ENCODE data around the gene INSRR. TPM values are rescaled to one million over a fixed set of nuclear protein-coding genes. Genes with fewer than 3 reads are reported as not detected.

INSRR gene
- total RNA-seq, 2 donors from 2014 or later, result not detected

- Histone ChIP-seq H3K36me3 (no peaks in the 10 kb centered on the region), H3K9me3 (no peaks in the 10 kb centered on the region), H3K9ac (ENCODE audit: low read depth in 2 of 2, low read length in 2 of 2) (peak overlapping the region in 1 of 2 donors; percentile 54), H3K27ac (peak overlapping the region; percentile 46), H3K27me3 (no peaks in the 10 kb centered on the region), H3K4me1 (peaks cover 6% of the 10 kb centered on the region), H3K4me3 (no peak overlapping the region)
- intact Hi-C loops (cut with DNase I), result no loop called here
- no peak for DNase-seq
- no peak for TF ChIP-seq CTCF (IDR thresholded peaks at IDR 0.05)
These were observed 43.5 kb downstream of the INSRR start for GRCh38 chr1:156815307-156815826.

DNA sequence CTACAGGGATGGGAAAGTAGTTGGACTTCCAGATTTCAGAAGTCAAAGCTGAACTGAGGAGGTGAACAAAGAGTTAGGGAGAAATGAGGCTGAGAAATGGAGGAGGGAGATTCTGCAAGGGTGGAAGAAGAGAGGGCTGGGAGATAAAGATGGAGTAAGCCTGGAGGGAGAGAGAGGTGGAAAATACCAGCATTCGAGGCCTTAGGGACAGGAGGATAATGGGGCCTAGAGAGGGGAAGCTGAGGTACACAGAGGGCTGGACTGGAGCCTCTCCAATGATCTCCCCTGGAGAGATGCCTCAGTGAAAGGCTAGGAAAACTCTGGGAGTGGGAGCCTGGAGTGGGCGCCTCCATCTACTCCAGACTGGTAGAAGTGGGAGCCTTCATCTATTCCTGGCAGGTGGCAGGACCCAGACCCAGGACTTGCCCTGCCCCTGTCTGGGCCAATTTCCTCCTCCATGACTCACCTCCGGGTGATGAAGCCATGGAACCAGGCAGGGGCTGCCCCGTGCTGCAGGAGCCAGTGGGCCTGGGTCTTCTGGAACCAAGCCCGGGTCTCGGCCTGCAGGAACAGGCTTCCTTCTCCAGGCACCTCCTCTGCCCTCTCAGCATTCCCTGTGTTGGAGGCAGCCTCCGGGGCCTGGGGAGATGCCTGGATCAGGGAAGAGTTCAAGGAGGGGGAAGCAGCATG lies 44.2 kb downstream of the INSRR start:
- DNase-seq, result no peak
- Histone ChIP-seq H3K4me3 (peak overlapping the region; percentile 36), H3K27me3 (no peaks in the 10 kb centered on the region), H3K4me1 (peaks cover 6% of the 10 kb centered on the region), H3K36me3 (no peaks in the 10 kb centered on the region), H3K9ac (ENCODE audit: low read depth in 2 of 2, low read length in 2 of 2) (peak overlapping the region; percentile 46 to 54), H3K27ac (peak overlapping the region; percentile 46), H3K9me3 (no peaks in the 10 kb centered on the region)
- intact Hi-C loops (cut with DNase I), result no loop called here
- TF ChIP-seq CTCF (IDR thresholded peaks at IDR 0.05), result no peak

GRCh38 chr1:156813750-156814570 lies 45.0 kb downstream of the INSRR start:
- Histone ChIP-seq H3K4me1 (peaks cover 6% of the 10 kb centered on the region), H3K9ac (ENCODE audit: low read depth in 2 of 2, low read length in 2 of 2) (peak overlapping the region; percentile 46 to 70), H3K27me3 (no peaks in the 10 kb centered on the region), H3K27ac (no peak overlapping the region), H3K36me3 (no peaks in the 10 kb centered on the region), H3K4me3 (peak overlapping the region; percentile 36), H3K9me3 (no peaks in the 10 kb centered on the region)
- peak; percentile 59 for TF ChIP-seq CTCF (IDR thresholded peaks at IDR 0.05)
- peak; percentile 82 for DNase-seq
- intact Hi-C loops (cut with DNase I), result no loop called here

GRCh38 chr1:156813298-156813697 lies 45.6 kb downstream of the INSRR start:
- H3K36me3 ChIP-seq, result no peaks in the 10 kb centered on the region
- H3K4me3 ChIP-seq, result peak overlapping the region; percentile 36
- peaks cover 6% of the 10 kb centered on the region for H3K4me1 ChIP-seq
- intact Hi-C loops (cut with DNase I), result no loop called here
- no peak for TF ChIP-seq CTCF (IDR thresholded peaks at IDR 0.05)
- no peak overlapping the region for H3K27ac ChIP-seq
- DNase-seq, result no peak
- H3K27me3 ChIP-seq, result no peaks in the 10 kb centered on the region
- no peaks in the 10 kb centered on the region for H3K9me3 ChIP-seq
- peak overlapping the region; percentile 46 to 70 for H3K9ac ChIP-seq (ENCODE audit: low read depth in 2 of 2, low read length in 2 of 2)

GRCh38 chr1:156812293-156812990 lies 46.5 kb downstream of the INSRR start:
- no peak overlapping the region for H3K4me3 ChIP-seq
- no peak for DNase-seq
- no peak overlapping the region for H3K27ac ChIP-seq
- no peak overlapping the region for H3K9ac ChIP-seq (ENCODE audit: low read depth in 2 of 2, low read length in 2 of 2)
- H3K36me3 ChIP-seq, result no peaks in the 10 kb centered on the region
- no peak for TF ChIP-seq CTCF (IDR thresholded peaks at IDR 0.05)
- no peaks in the 10 kb centered on the region for H3K27me3 ChIP-seq
- H3K9me3 ChIP-seq, result no peaks in the 10 kb centered on the region
- H3K4me1 ChIP-seq, result peaks cover 6% of the 10 kb centered on the region
- intact Hi-C loops (cut with DNase I), result no loop called here
